SW480 (cell line): ENCODE measurements around the gene ATP11B.
"Not testable (repeated sequence)": the region's sequence is repeated elsewhere in the genome, so short reads cannot be mapped to it uniquely, and the experiment has no call there.

Experiments used
- DNase-seq: peaks from one replicate; pipeline ENCODE4 v3.0.0-alpha.2; 2016; ENCODE audit warnings: low spot score

The ATP11B gene

GRCh38 chr3:182837855-182838454 is 44.7 kb downstream of the ATP11B start:
- DNase-seq, result no peak

GRCh38 chr3:182843478-182843877 is 50.2 kb downstream of the ATP11B start:
- no peak for DNase-seq

- DNase-seq, result no peak
These were observed 55.6 kb downstream of the ATP11B start for GRCh38 chr3:182848906-182849305.

GRCh38 chr3:182855076-182855475 is 61.8 kb downstream of the ATP11B start:
- DNase-seq, result no peak

GRCh38 chr3:182861348-182861747 is 68.0 kb downstream of the ATP11B start:
- DNase-seq, result no peak

- DNase-seq, result no peak
These were observed 69.0 kb downstream of the ATP11B start for GRCh38 chr3:182862159-182862860.

- DNase-seq, result no peak
These were observed 75.8 kb downstream of the ATP11B start for GRCh38 chr3:182869059-182869458.

GRCh38 chr3:182870917-182871316 is 77.6 kb downstream of the ATP11B start:
- DNase-seq, result not testable (repeated sequence)

GRCh38 chr3:182879031-182879611 is 85.8 kb downstream of the ATP11B start:
- DNase-seq, result no peak

GRCh38 chr3:182886497-182886896 is 93.2 kb downstream of the ATP11B start:
- DNase-seq, result no peak

- DNase-seq, result no peak
These were observed 96.8 kb downstream of the ATP11B start for GRCh38 chr3:182889948-182890629.

GRCh38 chr3:182891364-182891763 is 98.1 kb downstream of the ATP11B start:
- no peak for DNase-seq

- DNase-seq, result no peak
These were observed 98.9 kb downstream of the ATP11B start for GRCh38 chr3:182892226-182892625.

- DNase-seq, result no peak
These were observed 102.3 kb downstream of the ATP11B start for GRCh38 chr3:182895513-182896112.

GRCh38 chr3:182896553-182896952 is 103.2 kb downstream of the ATP11B start:
- no peak for DNase-seq

- no peak for DNase-seq
These were observed 108.9 kb downstream of the ATP11B start for GRCh38 chr3:182902236-182902635.

- no peak for DNase-seq
These were observed 110.9 kb downstream of the ATP11B start for GRCh38 chr3:182904164-182904563.

GRCh38 chr3:182905623-182906022 is 112.3 kb downstream of the ATP11B start:
- DNase-seq, result peak; percentile 50

- DNase-seq, result no peak
These were observed 112.7 kb downstream of the ATP11B start for GRCh38 chr3:182906036-182906435.

- DNase-seq, result no peak
These were observed 115.2 kb downstream of the ATP11B start for GRCh38 chr3:182908471-182908870.

GRCh38 chr3:182909318-182910040 is 116.2 kb downstream of the ATP11B start:
- DNase-seq, result peak; percentile 22
